Measurements from ENCODE around the gene CCDC92.
A peak's percentile ranks its signal among the peaks of the same experiment; 100 is the strongest.

CCDC92 gene

GRCh38 chr12:124000111-124000510 lies 27.5 kb upstream of the CCDC92 start:
- DNase-seq = no peak
- TF ChIP-seq CTCF (IDR thresholded peaks at IDR 0.05; ENCODE audit: low read depth, low read length, missing control alignments) = no peak
- Histone ChIP-seq H3K27me3 (replicated peaks) (no peaks in the 10 kb centered on the region), H3K4me3 (ENCODE audit: low read depth, low read length) (no peak overlapping the region), H3K36me3 (replicated peaks) (peaks cover 2% of the 10 kb centered on the region), H3K27ac (no peak overlapping the region)
- in situ Hi-C loops (cut with HindIII; ENCODE audit: low pct_ligation_motif_present, low sequenced_read_pairs) = no loop called here

- Histone ChIP-seq H3K36me3 (replicated peaks) (peaks cover 2% of the 10 kb centered on the region), H3K27me3 (replicated peaks) (no peaks in the 10 kb centered on the region), H3K27ac (no peak overlapping the region), H3K4me3 (ENCODE audit: low read depth, low read length) (no peak overlapping the region)
- DNase-seq = peak; percentile 36
- no peak for TF ChIP-seq CTCF (IDR thresholded peaks at IDR 0.05; ENCODE audit: low read depth, low read length, missing control alignments)
- in situ Hi-C loops (cut with HindIII; ENCODE audit: low pct_ligation_motif_present, low sequenced_read_pairs) = no loop called here
Measured at GRCh38 chr12:123998991-123999359, 26.3 kb upstream of the CCDC92 start.

- peaks cover 2% of the 10 kb centered on the region for H3K36me3 ChIP-seq (replicated peaks)
- no peaks in the 10 kb centered on the region for H3K27me3 ChIP-seq (replicated peaks)
- DNase-seq = no peak
- no peak overlapping the region for H3K27ac ChIP-seq
- in situ Hi-C loops (cut with HindIII; ENCODE audit: low pct_ligation_motif_present, low sequenced_read_pairs) = no loop called here
- TF ChIP-seq CTCF (IDR thresholded peaks at IDR 0.05; ENCODE audit: low read depth, low read length, missing control alignments) = no peak
- H3K4me3 ChIP-seq (ENCODE audit: low read depth, low read length) = no peak overlapping the region
Measured at GRCh38 chr12:123998344-123998990, 25.8 kb upstream of the CCDC92 start.

GRCh38 chr12:123997908-123998307 lies 25.3 kb upstream of the CCDC92 start:
- in situ Hi-C loops (cut with HindIII; ENCODE audit: low pct_ligation_motif_present, low sequenced_read_pairs) = no loop called here
- no peak for DNase-seq
- H3K27me3 ChIP-seq (replicated peaks) = no peaks in the 10 kb centered on the region
- H3K36me3 ChIP-seq (replicated peaks) = peaks cover 2% of the 10 kb centered on the region
- no peak for TF ChIP-seq CTCF (IDR thresholded peaks at IDR 0.05; ENCODE audit: low read depth, low read length, missing control alignments)
- H3K27ac ChIP-seq = no peak overlapping the region
- H3K4me3 ChIP-seq (ENCODE audit: low read depth, low read length) = no peak overlapping the region

- H3K36me3 ChIP-seq (replicated peaks) = peaks cover 2% of the 10 kb centered on the region
- no peak for DNase-seq
- H3K4me3 ChIP-seq (ENCODE audit: low read depth, low read length) = no peak overlapping the region
- H3K27ac ChIP-seq = no peak overlapping the region
- H3K27me3 ChIP-seq (replicated peaks) = no peaks in the 10 kb centered on the region
- in situ Hi-C loops (cut with HindIII; ENCODE audit: low pct_ligation_motif_present, low sequenced_read_pairs) = no loop called here
- no peak for TF ChIP-seq CTCF (IDR thresholded peaks at IDR 0.05; ENCODE audit: low read depth, low read length, missing control alignments)
Measured at GRCh38 chr12:123997033-123997822, 24.6 kb upstream of the CCDC92 start.
